Measurements from ENCODE around the gene CDKN2AIPNL.

GRCh38 chr5:134438721-134439123 lies 27.0 kb upstream of the CDKN2AIPNL start:
- TF ChIP-seq CTCF (conservative IDR thresholded peaks at IDR 0.05; ENCODE audit: low read length): no peak
- TF ChIP-seq EZH2phosphoT487 (IDR thresholded peaks at IDR 0.05; ENCODE audit: borderline replicate concordance): no peak

All from Loucy (cell line).